ENCODE data around the gene AGO3. TPM values are rescaled to one million over a fixed set of nuclear protein-coding genes. Genes with fewer than 3 reads are reported as not detected.

Gene AGO3
- 5.8 to 9.8 TPM (median 6.8 TPM) in 5 replicates for total RNA-seq (2022; extraction: Qiagen RNA extraction)

GRCh38 chr1:35930593-35931445 is at the start of gene AGO3:
Gene AGO3 (plus strand): TSS chr1:35931105. CDS start chr1:35931427, 322 bp downstream.

GRCh38 chr1:35882945-35883634 is 47.8 kb upstream of the AGO3 start, which contains the start of gene AGO1:
Gene AGO1 (plus strand): TSS chr1:35883209. CDS start chr1:35883422, 213 bp downstream.

GRCh38 chr1:36083635-36084496 is 153.0 kb downstream of the AGO3 start, which contains the start of gene TEKT2:
Gene TEKT2 (plus strand): TSS chr1:36084094. CDS start chr1:36084922, 828 bp downstream.

GRCh38 chr1:36088577-36089392 is 157.9 kb downstream of the AGO3 start, which contains the start of gene ADPRS:
Gene ADPRS (plus strand): TSS chr1:36088892. CDS start chr1:36088905, 13 bp downstream.

Other genes with a start within 250 kb of the AGO3 start
- gene C1orf216, start 212.2 kb upstream of the AGO3 start, total RNA-seq (2022; extraction: Qiagen RNA extraction), result 13.1 to 15.5 TPM (median 14.1 TPM) in 5 replicates
- gene CLSPN, start 161.1 kb upstream of the AGO3 start, total RNA-seq (2022; extraction: Qiagen RNA extraction), result 8.5 to 14.9 TPM (median 10.1 TPM) in 5 replicates
- gene AGO4, start 123.1 kb upstream of the AGO3 start, total RNA-seq (2022; extraction: Qiagen RNA extraction), result 2.0 to 6.6 TPM (median 5.0 TPM) in 5 replicates
- 2.9 to 5.1 TPM (median 4.5 TPM) in 5 replicates for gene AGO1, start 47.9 kb upstream of the AGO3 start, total RNA-seq (2022; extraction: Qiagen RNA extraction)
- not detected in 5 replicates for gene TEKT2, start 153.0 kb downstream of the AGO3 start, total RNA-seq (2022; extraction: Qiagen RNA extraction)
- gene ADPRS, start 157.8 kb downstream of the AGO3 start, total RNA-seq (2022; extraction: Qiagen RNA extraction), result 21.4 to 29.6 TPM (median 27.5 TPM) in 5 replicates
- gene COL8A2, start 194.1 kb downstream of the AGO3 start, total RNA-seq (2022; extraction: Qiagen RNA extraction), result 0.08 to 0.16 TPM (median 0.09 TPM) in 5 replicates
- gene TRAPPC3, start 218.4 kb downstream of the AGO3 start, total RNA-seq (2022; extraction: Qiagen RNA extraction), result 71.5 to 77.6 TPM (median 75.8 TPM) in 5 replicates
- 120 to 127 TPM (median 124 TPM) in 5 replicates for gene MAP7D1, start 225.1 kb downstream of the AGO3 start, total RNA-seq (2022; extraction: Qiagen RNA extraction)

Measured in A549 treated with CORT108297 at 1 μM for 4 hours (cell line).